HCT116 (cell line): ENCODE data around the gene SLC5A2. TPM values are rescaled to one million over a fixed set of nuclear protein-coding genes. Genes with fewer than 3 reads are reported as not detected.

Experiments
- ATAC-seq: fragments of 200-7000 bp; cut with Tn5 transposase; 2 replicates; pipeline ENCODE4 v1.9.1; 2020; ENCODE audit warnings: mild to moderate bottlenecking, moderate library complexity
- BruUV-seq: library from RNA; stranded (reverse); fragments of 400-500 nt; replicated peaks from 2 replicates; lab custom pipeline; 2021; lab: Mats Ljungman, UMichigan
- CTCF ChIA-PET: fragments of 300-600 bp; sonication (Branson Sonifier 250); formaldehyde crosslinking; loops from one replicate; lab custom pipeline; 2021; ENCODE audit warnings: antibody characterized with exemption; lab: Charles Lee
- POLR2A ChIA-PET: fragments of 300-600, 350-600 bp; sonication (Branson Sonifier 250); formaldehyde crosslinking; loops from one replicate; lab custom pipeline; 2021; ENCODE audit warnings: antibody characterized with exemption; lab: Charles Lee
- RAD21 ChIA-PET, 2 experiments: fragments of 300-600 bp; sonication (Branson Sonifier 250); formaldehyde crosslinking; loops; one replicate each; lab custom pipeline; 2023; ENCODE audit warnings: low total read pairs in 2 of 2; ENCODE audit not compliant: uncharacterized antibody in 2 of 2, unreplicated experiment in 2 of 2, low non-redundant PET in 1 of 2; lab: Charles Lee
- DNase-seq: peaks from one replicate; pipeline ENCODE4 v3.0.0-alpha.2; 2010; ENCODE audit warnings: low read depth, low spot score
- H2AFZ ChIP-seq: fragments of 200-600 bp; shearing (Covaris generic), sonication (generic); 2 replicates; pipeline ENCODE4 v1.6.1; 2017; ENCODE audit warnings: low read depth, mixed run types, mixed read lengths, antibody characterized with exemption, low read length; ENCODE audit not compliant: poor library complexity, severe bottlenecking
- H3K27ac ChIP-seq: 2 replicates; pipeline ENCODE4 v1.5.1; 2012; ENCODE audit warnings: low read depth, low read length
- H3K27me3 ChIP-seq: fragments of 200-600 bp; sonication (generic); 2 replicates; pipeline ENCODE4 v1.6.1; 2016; ENCODE audit warnings: mixed run types, low read length, mixed read lengths; ENCODE audit not compliant: insufficient read depth
- H3K36me3 ChIP-seq, 2 experiments: fragments of 200-500 bp in 1 of 2; fragments of 200-600 bp in 1 of 2; sonication (Bioruptor generic) in 1 of 2; sonication (generic) in 1 of 2; 2 replicates each; pipeline versions ENCODE4 v1.5.1 to v1.6.1; 2014 to 2016; ENCODE audit warnings: low read length in 2 of 2, inconsistent platforms in 1 of 2, mixed read lengths in 1 of 2, mixed run types in 1 of 2; ENCODE audit not compliant: insufficient read depth in 2 of 2, control insufficient read depth in 1 of 2
- H3K4me1 ChIP-seq, 2 experiments: fragments of 200-600 bp in 1 of 2; sonication (generic) in 1 of 2; 2 replicates each; pipeline versions ENCODE4 v1.5.1 to v1.6.1; 2012 to 2017; ENCODE audit warnings: low read length in 2 of 2, inconsistent platforms in 1 of 2, mild to moderate bottlenecking in 1 of 2, mixed read lengths in 1 of 2, mixed run types in 1 of 2, moderate library complexity in 1 of 2; ENCODE audit not compliant: insufficient read depth in 2 of 2, control insufficient read depth in 1 of 2
- H3K4me2 ChIP-seq: fragments of 200-600 bp; sonication (generic); 2 replicates; pipeline ENCODE4 v1.6.1; 2017; ENCODE audit warnings: mixed run types, low read length, mixed read lengths
- H3K4me3 ChIP-seq, 2 experiments: fragments of 200-600 bp in 1 of 2; sonication (generic) in 1 of 2; replicated peaks in 1 of 2; 2 replicates each; pipeline ENCODE4 v1.5.1; 2011 to 2016; ENCODE audit warnings: low read length in 2 of 2, control low read depth in 1 of 2, low read depth in 1 of 2, mild to moderate bottlenecking in 1 of 2, mixed read lengths in 1 of 2, mixed run types in 1 of 2
- H3K79me2 ChIP-seq: fragments of 200-600 bp; sonication (generic); 2 replicates; pipeline ENCODE4 v1.6.1; 2017; ENCODE audit warnings: mild to moderate bottlenecking, mixed run types, low read length, moderate library complexity, mixed read lengths; ENCODE audit not compliant: insufficient read depth
- H3K9ac ChIP-seq: fragments of 200-600 bp; sonication (generic); 2 replicates; pipeline ENCODE4 v1.6.1; 2016; ENCODE audit warnings: low read length, mixed read lengths
- H3K9me2 ChIP-seq: fragments of 200-600 bp; sonication (generic), shearing (Covaris generic); 2 replicates; pipeline ENCODE4 v1.6.1; 2017; ENCODE audit warnings: mixed run types, mild to moderate bottlenecking, moderate library complexity; ENCODE audit not compliant: insufficient read depth
- H3K9me3 ChIP-seq, 2 experiments: fragments of 200-500 bp in 1 of 2; fragments of 200-600 bp in 1 of 2; sonication (Bioruptor generic) in 1 of 2; sonication (generic) in 1 of 2; 2 replicates each; pipeline ENCODE4 v1.6.1; 2014 to 2017; ENCODE audit warnings: low read length in 2 of 2, mixed read lengths in 2 of 2, inconsistent platforms in 1 of 2, low read depth in 1 of 2, mild to moderate bottlenecking in 1 of 2, mixed run types in 1 of 2, moderate library complexity in 1 of 2; ENCODE audit not compliant: control insufficient read depth in 1 of 2, insufficient read depth in 1 of 2
- H4K20me1 ChIP-seq: fragments of 200-600 bp; sonication (generic), shearing (Covaris generic); 2 replicates; pipeline ENCODE4 v1.6.1; 2017; ENCODE audit warnings: mixed run types, mild to moderate bottlenecking, moderate library complexity; ENCODE audit not compliant: insufficient read depth
- ATF3 ChIP-seq: IDR thresholded peaks from 2 replicates; pipeline ENCODE4 v1.6.1; 2012
- CBX3 ChIP-seq: IDR thresholded peaks from 2 replicates; pipeline ENCODE4 v1.6.1; 2012; ENCODE audit warnings: low read depth
- CEBPB ChIP-seq: IDR thresholded peaks from 2 replicates; pipeline ENCODE4 v1.6.1; 2012; ENCODE audit warnings: low read depth
- CTCF ChIP-seq, 3 experiments: fragments of 200-600 bp in 1 of 3; sonication (generic) in 1 of 3; IDR thresholded peaks in 2 of 3; conservative IDR thresholded peaks in 1 of 3; 2 replicates each; pipeline ENCODE4 v1.5.1; 2012 to 2017; ENCODE audit warnings: low read depth in 2 of 3, low read length in 2 of 3, antibody characterized with exemption in 1 of 3, borderline replicate concordance in 1 of 3, control low read depth in 1 of 3, mild to moderate bottlenecking in 1 of 3, mixed read lengths in 1 of 3, mixed run types in 1 of 3, moderate library complexity in 1 of 3; ENCODE audit not compliant: insufficient read depth in 1 of 3
- EZH2phosphoT487 ChIP-seq: fragments of 200-600 bp; IDR thresholded peaks from 2 replicates; pipeline ENCODE4 v1.6.1; 2018; ENCODE audit warnings: antibody characterized with exemption, borderline replicate concordance
- FOSL1 ChIP-seq: IDR thresholded peaks from 2 replicates; pipeline ENCODE4 v1.6.1; 2012; ENCODE audit warnings: low read depth
- POLR2AphosphoS5 ChIP-seq: IDR thresholded peaks from 2 replicates; pipeline ENCODE4 v1.6.1; 2011; ENCODE audit warnings: mild to moderate bottlenecking, low read depth, low read length, moderate library complexity
- RAD21 ChIP-seq: IDR thresholded peaks from 2 replicates; pipeline ENCODE4 v1.6.1; 2012; ENCODE audit warnings: low read depth, mild to moderate bottlenecking
- SP1 ChIP-seq: IDR thresholded peaks from 2 replicates; pipeline ENCODE4 v1.6.1; 2012; ENCODE audit warnings: low read depth
- SRF ChIP-seq: IDR thresholded peaks from 2 replicates; pipeline ENCODE4 v1.6.1; 2012; ENCODE audit warnings: low read depth
- TCF7L2 ChIP-seq: IDR thresholded peaks from 2 replicates; pipeline ENCODE4 v1.7.0; 2011; ENCODE audit warnings: borderline replicate concordance, inconsistent platforms; ENCODE audit not compliant: insufficient read depth, insufficient read length; ENCODE audit errors: extremely low read depth
- ZBTB33 ChIP-seq: IDR thresholded peaks from 2 replicates; pipeline ENCODE4 v1.6.1; 2011; ENCODE audit warnings: mild to moderate bottlenecking, low read length, moderate library complexity; ENCODE audit not compliant: insufficient replicate concordance; ENCODE audit errors: extremely low read depth
- ZNF274 ChIP-seq: fragments of 200-500 bp; sonication (Bioruptor generic); IDR thresholded peaks from 2 replicates; pipeline ENCODE4 v1.6.1; 2014; ENCODE audit warnings: mild to moderate bottlenecking, low read depth, low read length, inconsistent platforms
- intact Hi-C: fragments of 100-400 bp; cut with micrococcal nuclease; formaldehyde crosslinking; loops from 2 replicates; pipeline ENCODE4 v1.10.0; 2022
- total RNA-seq: library from RNA; stranded (reverse); gene quantifications from one replicate; pipeline ENCODE4 v1.2.1, GENCODE V29; 2021; ENCODE audit not compliant: unreplicated experiment

SLC5A2 gene
- total RNA-seq, 1 experiment from 2014 or later = 0.10 TPM

GRCh38 chr16:31460582-31461002 lies 22.3 kb upstream of the SLC5A2 start:
- ChIA-PET CTCF (interaction anchor here (0.7 to 3.4 kb wide), 17 partner anchors 9 to 507 kb away, joined by 3 to 32 read pairs (median 7); partner anchors contain the start of genes HSD3B7, KAT8, TGFB1I1 and ZNF267), RAD21 (no interaction called here), POLR2A (interaction anchor here (1.1 to 2.1 kb wide), 4 partner anchors 9 to 413 kb away, joined by 5 to 12 read pairs (median 6); partner anchors contain the start of genes KAT8 and ZNF267)
- no peaks in the 10 kb centered on the region for H3K9me2 ChIP-seq
- peaks cover 28% of the 10 kb centered on the region for H3K79me2 ChIP-seq
- H3K4me2 ChIP-seq = peak overlapping the region; percentile 84
- peak overlapping the region; percentile 57 for H3K9ac ChIP-seq
- H3K27ac ChIP-seq = peak overlapping the region; percentile 79
- intact Hi-C loops = no loop called here
- H4K20me1 ChIP-seq = no peaks in the 10 kb centered on the region
- peak overlapping the region; percentile 69 to 70 for H3K4me3 ChIP-seq
- BruUV-seq = TSS peak; percentile 80
- DNase-seq (peak; percentile 56), ATAC-seq (no peak)
- no peaks in the 10 kb centered on the region for H3K9me3 ChIP-seq
- peaks cover 3 to 34% of the 10 kb centered on the region in 2 experiments; a peak in 3 of 4 replicates for H3K4me1 ChIP-seq
- TF ChIP-seq CBX3 = peak; percentile 32; the same call in 1 of the 2 replicates
- no peak for TF ChIP-seq ZBTB33
- TF ChIP-seq SP1 = no peak
- no peak for TF ChIP-seq SRF
- no peak for TF ChIP-seq ATF3
- no peak for TF ChIP-seq FOSL1
- no peak for TF ChIP-seq TCF7L2
- peak; percentile 53 to 75 (median 69); a peak in 5 of 6 replicates for TF ChIP-seq CTCF (IDR thresholded peaks at IDR 0.05 in 2 of 3, conservative IDR thresholded peaks at IDR 0.05 in 1 of 3; ENCODE audit: borderline replicate concordance in 1 of 3, insufficient read depth in 1 of 3, low read depth in 2 of 3, low read length in 2 of 3)
- TF ChIP-seq POLR2AphosphoS5 = no peak
- peak; percentile 52 for TF ChIP-seq RAD21
- TF ChIP-seq EZH2phosphoT487 = no peak
- no peak for TF ChIP-seq ZNF274
- TF ChIP-seq CEBPB = 0 out of 2 replicates have a peak, but pooled peaks have one; percentile 7
- no peaks in the 10 kb centered on the region for H3K36me3 ChIP-seq
- H3K27me3 ChIP-seq = no peaks in the 10 kb centered on the region
- H2AFZ ChIP-seq = no peak overlapping the region
